VCaP (cell line): ENCODE measurements around the gene SH3TC1.

Source experiments
- H3K27ac ChIP-seq: fragments of 450-650 bp; 2 replicates; pipeline ENCODE4 v1.5.1; 2017
- TF ChIP-seq, protein P1 (sequence below): fragments of 450-650 bp; conservative IDR thresholded peaks from 2 replicates; pipeline ENCODE4 v1.5.1; 2017; ENCODE audit warnings: mild to moderate bottlenecking, moderate library complexity

Gene SH3TC1

DNA sequence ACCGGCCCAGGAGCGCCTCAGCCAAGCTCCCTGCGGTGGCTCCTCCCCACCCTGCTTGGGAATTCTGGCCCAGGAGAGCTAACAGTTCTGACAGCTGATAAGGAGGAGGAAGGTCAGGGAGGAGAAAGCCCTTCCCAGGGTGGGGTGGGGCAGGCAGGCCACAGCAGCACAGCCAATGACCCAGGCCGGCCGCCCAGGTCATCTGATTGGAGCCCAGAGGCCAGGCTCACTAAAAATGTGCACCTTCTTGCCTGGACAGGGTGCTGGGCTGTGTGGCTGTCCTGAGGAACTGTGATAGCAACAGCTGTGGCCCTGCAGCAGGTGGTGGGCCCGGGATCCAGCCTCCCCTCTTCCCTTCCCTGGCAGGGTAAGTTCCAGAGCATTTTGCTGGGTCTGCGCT, 17.2 kb upstream of the SH3TC1 start:
- peak overlapping the region; percentile 11; the same call in 1 of the 2 replicates for H3K27ac ChIP-seq
- TF ChIP-seq, protein P1, sequence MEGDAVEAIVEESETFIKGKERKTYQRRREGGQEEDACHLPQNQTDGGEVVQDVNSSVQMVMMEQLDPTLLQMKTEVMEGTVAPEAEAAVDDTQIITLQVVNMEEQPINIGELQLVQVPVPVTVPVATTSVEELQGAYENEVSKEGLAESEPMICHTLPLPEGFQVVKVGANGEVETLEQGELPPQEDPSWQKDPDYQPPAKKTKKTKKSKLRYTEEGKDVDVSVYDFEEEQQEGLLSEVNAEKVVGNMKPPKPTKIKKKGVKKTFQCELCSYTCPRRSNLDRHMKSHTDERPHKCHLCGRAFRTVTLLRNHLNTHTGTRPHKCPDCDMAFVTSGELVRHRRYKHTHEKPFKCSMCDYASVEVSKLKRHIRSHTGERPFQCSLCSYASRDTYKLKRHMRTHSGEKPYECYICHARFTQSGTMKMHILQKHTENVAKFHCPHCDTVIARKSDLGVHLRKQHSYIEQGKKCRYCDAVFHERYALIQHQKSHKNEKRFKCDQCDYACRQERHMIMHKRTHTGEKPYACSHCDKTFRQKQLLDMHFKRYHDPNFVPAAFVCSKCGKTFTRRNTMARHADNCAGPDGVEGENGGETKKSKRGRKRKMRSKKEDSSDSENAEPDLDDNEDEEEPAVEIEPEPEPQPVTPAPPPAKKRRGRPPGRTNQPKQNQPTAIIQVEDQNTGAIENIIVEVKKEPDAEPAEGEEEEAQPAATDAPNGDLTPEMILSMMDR, result no peak

DNA sequence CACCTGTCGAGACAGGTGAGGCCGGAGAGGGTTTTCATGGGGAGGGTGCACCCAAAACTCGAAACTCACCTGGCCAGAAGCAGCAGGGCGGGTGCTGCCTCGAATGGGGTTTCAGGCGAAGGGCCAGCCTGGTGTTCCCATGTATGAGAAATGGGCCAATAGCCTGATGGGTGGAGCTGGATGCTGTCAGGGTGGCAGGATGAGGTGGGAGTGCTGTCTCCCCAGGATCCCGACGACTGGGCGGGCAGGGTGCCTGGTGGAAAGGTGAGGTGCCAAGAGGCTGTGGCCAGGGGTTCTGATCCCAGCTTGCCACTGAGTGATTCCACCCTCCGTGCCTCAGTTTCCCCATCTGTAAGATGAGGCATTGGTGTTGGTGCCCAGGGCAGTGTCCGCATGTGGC, 16.8 kb upstream of the SH3TC1 start:
- TF ChIP-seq, protein P1, result no peak
- peak overlapping the region; percentile 11; the same call in 1 of the 2 replicates for H3K27ac ChIP-seq

- H3K27ac ChIP-seq, result peak overlapping the region; percentile 34
- TF ChIP-seq, protein P1, result no peak
These were observed 16.0 kb upstream of the SH3TC1 start for GRCh38 chr4:8182858-8183725.

DNA sequence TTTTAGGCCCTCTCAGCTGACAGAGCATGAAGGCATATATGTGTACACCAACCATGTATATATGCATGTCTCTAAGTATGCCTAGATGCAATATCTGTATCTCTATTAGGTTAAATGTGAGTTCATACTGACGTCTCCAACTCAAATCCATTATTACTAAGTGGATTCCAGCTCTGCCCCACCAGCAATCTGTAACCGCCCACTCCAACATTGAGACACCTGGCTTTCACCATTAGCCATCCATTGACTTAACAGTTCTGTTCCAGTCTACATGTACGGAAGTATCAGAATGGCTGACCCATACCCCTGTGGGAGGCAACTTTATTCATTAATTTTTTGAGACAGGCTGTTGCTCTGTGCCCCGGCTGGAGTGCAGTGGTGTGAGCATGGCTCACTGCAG, 15.0 kb upstream of the SH3TC1 start:
- peak overlapping the region; percentile 34 for H3K27ac ChIP-seq
- TF ChIP-seq, protein P1, result no peak

DNA sequence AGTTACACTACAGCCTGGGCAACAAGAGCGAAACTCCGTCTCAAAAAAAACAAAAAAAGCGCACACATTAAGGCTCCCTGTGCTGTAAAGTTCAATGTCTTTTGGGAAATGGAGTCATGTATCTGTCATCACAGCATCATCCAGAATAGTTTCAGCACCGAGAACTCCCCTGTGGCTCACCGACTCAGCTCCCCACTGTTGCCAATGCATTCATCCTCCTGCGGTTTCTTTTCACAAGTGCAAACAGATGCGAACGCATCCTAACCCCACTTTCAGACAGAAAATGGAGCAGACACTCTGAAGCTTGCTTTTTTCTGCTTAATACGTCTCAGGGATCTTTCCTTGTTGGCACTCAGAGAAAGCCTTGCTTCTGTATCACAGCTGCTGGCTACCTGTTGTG, 13.8 kb upstream of the SH3TC1 start:
- TF ChIP-seq, protein P1, result no peak
- no peak overlapping the region for H3K27ac ChIP-seq

GRCh38 chr4:8185930-8186329, 13.2 kb upstream of the SH3TC1 start:
- TF ChIP-seq, protein P1, result no peak
- no peak overlapping the region for H3K27ac ChIP-seq

- TF ChIP-seq, protein P1, result no peak
- no peak overlapping the region for H3K27ac ChIP-seq
These were observed 11.0 kb upstream of the SH3TC1 start for GRCh38 chr4:8188085-8188484.
